ENCODE results near the gene RIMBP2.

DNA sequence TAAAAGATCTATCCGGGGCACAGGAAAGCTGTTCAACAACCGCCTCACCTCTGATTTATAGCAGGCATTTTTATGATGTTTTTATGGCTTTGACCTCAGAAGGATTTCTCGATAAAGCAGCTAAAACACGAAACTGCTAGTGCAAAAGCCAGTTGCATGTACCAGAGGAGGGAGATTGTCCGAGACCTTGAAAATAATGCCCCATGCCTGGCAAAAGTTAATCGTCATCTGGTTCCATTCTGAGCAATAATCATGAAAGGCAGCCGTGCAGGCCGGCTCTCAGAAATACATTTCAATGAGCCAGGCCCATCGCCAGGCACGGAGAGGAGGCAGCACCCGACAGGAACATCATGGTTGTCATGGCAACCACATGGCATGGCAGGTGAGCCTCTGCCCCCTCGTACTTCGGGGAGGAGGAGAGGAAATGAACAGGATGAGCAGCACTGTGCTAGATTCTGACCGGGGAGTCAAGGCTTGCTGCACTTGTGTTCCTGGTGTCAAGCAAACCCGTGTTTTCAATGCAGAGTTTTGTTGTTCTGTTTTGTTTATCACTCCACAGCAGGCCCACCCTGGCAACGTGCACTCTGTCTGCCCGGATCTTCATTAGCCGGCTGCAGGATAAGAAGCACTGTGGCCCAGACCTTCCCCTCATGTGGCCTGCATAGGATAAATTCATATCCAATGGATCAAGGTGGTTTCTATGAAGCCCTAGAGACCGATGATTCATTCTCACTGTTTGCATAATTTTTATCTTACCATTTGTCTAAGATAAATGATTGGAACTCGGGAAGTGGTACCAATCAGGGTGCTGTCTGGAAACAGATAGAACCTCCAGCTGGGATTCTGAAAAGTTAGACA is 160.2 kb downstream of the RIMBP2 start:
- TF ChIP-seq, protein P1, sequence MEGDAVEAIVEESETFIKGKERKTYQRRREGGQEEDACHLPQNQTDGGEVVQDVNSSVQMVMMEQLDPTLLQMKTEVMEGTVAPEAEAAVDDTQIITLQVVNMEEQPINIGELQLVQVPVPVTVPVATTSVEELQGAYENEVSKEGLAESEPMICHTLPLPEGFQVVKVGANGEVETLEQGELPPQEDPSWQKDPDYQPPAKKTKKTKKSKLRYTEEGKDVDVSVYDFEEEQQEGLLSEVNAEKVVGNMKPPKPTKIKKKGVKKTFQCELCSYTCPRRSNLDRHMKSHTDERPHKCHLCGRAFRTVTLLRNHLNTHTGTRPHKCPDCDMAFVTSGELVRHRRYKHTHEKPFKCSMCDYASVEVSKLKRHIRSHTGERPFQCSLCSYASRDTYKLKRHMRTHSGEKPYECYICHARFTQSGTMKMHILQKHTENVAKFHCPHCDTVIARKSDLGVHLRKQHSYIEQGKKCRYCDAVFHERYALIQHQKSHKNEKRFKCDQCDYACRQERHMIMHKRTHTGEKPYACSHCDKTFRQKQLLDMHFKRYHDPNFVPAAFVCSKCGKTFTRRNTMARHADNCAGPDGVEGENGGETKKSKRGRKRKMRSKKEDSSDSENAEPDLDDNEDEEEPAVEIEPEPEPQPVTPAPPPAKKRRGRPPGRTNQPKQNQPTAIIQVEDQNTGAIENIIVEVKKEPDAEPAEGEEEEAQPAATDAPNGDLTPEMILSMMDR (conservative IDR thresholded peaks at IDR 0.05; ENCODE audit: low read depth in 2 of 2) = no peak
- TF ChIP-seq EZH2 (IDR thresholded peaks at IDR 0.05; ENCODE audit: low read depth, unreplicated experiment) (no peak), CREB1 (CRISPR knock-in tag; IDR thresholded peaks at IDR 0.05; ENCODE audit: low read depth) (no peak), POLR2AphosphoS5 (IDR thresholded peaks at IDR 0.05; ENCODE audit: low read depth) (no peak), EZH2phosphoT487 (IDR thresholded peaks at IDR 0.05; ENCODE audit: unreplicated experiment) (no peak)
- TF ChIP-seq, protein P2, sequence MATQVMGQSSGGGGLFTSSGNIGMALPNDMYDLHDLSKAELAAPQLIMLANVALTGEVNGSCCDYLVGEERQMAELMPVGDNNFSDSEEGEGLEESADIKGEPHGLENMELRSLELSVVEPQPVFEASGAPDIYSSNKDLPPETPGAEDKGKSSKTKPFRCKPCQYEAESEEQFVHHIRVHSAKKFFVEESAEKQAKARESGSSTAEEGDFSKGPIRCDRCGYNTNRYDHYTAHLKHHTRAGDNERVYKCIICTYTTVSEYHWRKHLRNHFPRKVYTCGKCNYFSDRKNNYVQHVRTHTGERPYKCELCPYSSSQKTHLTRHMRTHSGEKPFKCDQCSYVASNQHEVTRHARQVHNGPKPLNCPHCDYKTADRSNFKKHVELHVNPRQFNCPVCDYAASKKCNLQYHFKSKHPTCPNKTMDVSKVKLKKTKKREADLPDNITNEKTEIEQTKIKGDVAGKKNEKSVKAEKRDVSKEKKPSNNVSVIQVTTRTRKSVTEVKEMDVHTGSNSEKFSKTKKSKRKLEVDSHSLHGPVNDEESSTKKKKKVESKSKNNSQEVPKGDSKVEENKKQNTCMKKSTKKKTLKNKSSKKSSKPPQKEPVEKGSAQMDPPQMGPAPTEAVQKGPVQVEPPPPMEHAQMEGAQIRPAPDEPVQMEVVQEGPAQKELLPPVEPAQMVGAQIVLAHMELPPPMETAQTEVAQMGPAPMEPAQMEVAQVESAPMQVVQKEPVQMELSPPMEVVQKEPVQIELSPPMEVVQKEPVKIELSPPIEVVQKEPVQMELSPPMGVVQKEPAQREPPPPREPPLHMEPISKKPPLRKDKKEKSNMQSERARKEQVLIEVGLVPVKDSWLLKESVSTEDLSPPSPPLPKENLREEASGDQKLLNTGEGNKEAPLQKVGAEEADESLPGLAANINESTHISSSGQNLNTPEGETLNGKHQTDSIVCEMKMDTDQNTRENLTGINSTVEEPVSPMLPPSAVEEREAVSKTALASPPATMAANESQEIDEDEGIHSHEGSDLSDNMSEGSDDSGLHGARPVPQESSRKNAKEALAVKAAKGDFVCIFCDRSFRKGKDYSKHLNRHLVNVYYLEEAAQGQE (IDR thresholded peaks at IDR 0.05; ENCODE audit: unreplicated experiment) = no peak
